HG03066 (cell line): ENCODE results near the gene DOC2B.
"Not testable (repeated sequence)": the region's sequence is repeated elsewhere in the genome, so short reads cannot be mapped to it uniquely, and the experiment has no call there.

ENCODE experiments used
- ATAC-seq: cut with Tn5 transposase; IDR thresholded peaks from one replicate; pipeline ENCODE4 v1.9.1; 2021; ENCODE audit warnings: low read depth; ENCODE audit not compliant: unreplicated experiment

DOC2B gene

GRCh38 chr17:181245-182049 is at the start of gene DOC2B:
Gene DOC2B (minus strand): TSS chr17:181650. CDS start chr17:181479, 171 bp downstream.
- no peak for ATAC-seq

DNA sequence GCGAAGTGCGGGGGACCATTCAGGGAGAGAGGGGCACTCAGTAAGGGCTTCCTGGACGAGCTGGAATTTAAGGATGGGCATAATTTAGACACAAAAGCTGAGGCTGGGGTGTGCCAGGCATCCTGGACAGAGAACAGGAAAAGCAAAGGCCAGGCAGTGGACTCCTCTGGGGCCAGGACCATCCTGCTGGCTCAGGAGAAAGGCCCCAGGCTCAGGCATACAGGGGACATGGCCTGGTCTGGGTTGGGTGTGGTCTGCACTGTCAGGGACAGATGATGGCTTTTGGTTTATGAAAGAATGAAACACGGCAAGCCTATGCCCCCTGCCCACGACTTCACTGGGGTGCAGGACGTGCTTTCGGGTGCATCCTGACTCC is 48.9 kb upstream of the DOC2B start:
- ATAC-seq, result no peak

- no peak for ATAC-seq
These were observed 48.4 kb upstream of the DOC2B start for GRCh38 chr17:229709-230394.

DNA sequence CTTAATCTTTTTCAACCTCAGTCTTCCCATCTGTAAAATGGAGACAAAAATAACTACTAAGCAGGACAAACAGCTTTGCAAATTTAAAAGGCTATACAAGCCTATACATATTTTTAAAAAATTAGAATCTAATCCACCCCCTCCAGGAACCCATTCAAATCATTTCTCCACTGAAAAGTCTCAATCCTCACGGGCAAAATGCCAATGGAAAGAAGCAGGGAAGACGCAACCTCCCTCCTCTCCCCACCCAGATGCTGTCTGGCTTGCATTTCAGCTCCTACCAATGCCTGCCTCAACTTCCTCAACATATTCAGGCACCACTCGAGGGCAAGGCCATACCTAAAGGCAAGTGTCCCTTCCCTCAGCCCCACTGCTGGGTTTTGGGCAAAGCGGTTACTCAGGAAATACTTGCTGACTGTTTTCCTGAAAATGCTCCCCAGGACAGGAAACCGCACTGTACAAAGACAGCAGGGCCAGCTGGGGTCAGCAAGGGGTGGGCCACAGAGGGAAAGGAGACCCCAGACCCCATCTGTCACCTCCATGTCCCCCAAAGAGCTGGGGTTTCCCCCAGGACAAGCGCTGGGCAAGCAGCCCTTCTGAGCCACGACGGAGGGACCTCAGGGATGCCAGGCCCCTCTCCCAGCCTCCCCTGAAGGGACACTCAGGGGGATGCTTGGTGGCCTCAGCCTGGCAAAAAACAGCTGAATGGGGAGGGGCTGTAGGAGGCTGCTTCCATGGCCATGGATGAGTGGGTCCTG is 47.7 kb upstream of the DOC2B start:
- no peak for ATAC-seq

DNA sequence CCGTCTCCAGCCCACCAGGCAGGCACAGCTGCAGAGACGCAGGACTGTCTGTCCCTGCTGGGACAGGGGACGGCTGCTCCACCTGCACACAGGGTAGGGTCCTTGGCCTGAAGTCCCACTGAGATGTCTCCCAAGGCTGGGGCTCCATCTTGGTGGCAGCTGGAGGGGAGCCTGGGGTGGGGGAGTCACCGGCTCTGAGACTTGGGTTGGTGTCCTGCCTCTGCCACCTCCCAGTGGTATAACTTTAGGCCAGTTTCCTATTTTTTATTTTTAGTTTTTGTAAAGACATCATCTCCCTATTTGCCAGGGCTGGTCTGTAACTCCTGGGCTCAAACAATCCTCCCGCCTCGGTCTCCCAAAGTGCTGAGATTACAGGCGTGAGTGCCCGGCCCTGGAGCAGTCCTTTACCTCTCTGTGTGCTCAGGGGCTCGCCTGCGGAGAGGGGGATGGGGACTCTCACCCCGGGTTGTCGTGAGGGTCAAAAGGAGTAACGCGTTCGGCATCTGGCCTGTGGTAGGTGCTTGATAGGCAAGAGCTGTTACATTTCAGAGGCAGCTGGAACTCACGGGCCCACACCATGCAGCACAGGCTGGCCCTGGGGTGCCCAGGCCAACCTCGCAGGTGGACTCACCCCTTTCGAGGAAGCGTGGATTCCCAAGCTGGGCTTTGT is 46.6 kb upstream of the DOC2B start:
- no peak for ATAC-seq

- no peak for ATAC-seq
These were observed 45.9 kb upstream of the DOC2B start for GRCh38 chr17:227078-227945.

GRCh38 chr17:226108-227077 is 44.9 kb upstream of the DOC2B start:
- no peak for ATAC-seq

DNA sequence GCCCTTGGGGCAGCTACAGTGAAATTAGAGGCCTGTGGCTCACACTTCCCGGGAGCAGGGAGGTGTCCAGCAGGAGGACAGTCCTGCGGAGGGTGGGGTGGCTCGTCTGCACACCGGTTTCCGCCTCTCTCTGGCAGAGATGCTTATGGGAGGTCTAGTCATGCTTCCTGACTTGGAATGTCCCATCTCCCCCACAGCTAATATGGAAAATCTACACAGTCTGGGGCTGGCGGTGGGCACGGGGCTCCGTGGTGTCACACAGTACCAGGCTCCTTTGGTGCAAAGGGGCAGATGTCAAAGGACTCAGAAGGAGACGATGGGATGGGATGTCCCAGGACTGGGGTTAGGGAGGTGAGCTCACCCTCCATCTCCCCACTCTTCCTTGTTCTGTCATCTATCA is 44.1 kb upstream of the DOC2B start:
- ATAC-seq, result no peak

DNA sequence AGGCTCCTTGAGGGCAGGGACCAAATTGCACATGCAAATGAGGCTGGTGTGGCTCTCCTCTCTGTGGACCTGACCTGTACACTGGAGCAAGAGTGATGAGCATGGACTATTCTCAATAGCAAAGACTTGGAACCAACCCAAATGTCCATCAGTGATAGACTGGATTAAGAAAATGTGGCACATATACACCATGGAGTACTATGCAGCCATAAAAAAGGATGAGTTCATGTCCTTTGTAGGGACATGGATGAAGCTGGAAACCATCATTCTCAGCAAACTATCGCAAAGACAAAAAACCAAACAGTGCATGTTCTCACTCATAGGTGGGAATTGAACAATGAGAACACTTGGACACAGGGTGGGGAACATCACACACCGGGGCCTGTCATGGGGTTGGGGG is 43.1 kb upstream of the DOC2B start:
- ATAC-seq, result not testable (repeated sequence)

- ATAC-seq, result no peak
These were observed 42.4 kb upstream of the DOC2B start for GRCh38 chr17:223723-224471.

- ATAC-seq, result no peak
These were observed 40.7 kb upstream of the DOC2B start for GRCh38 chr17:222172-222571.

DNA sequence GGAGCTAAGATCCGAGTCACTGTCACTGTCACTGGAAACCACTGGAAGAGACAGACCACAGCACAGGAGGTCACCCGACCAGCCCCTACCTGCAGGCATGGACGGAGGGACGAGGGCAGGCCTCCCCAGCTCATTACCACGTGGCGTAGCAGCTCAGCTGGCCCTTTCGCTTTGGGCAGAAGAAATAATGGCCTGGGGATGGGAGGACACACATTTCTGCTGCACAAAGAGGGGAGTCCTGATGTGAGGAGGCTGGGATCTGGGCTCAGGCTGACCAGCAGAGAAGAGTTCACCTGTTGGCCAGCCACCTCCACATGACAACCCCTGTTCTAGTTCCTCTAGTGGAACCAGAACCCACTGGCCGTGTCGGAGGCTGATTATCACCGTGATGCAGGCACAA is 38.2 kb upstream of the DOC2B start:
- no peak for ATAC-seq

- no peak for ATAC-seq
These were observed 37.1 kb upstream of the DOC2B start for GRCh38 chr17:218432-219110.

- no peak for ATAC-seq
These were observed 35.2 kb upstream of the DOC2B start for GRCh38 chr17:216625-217024.

DNA sequence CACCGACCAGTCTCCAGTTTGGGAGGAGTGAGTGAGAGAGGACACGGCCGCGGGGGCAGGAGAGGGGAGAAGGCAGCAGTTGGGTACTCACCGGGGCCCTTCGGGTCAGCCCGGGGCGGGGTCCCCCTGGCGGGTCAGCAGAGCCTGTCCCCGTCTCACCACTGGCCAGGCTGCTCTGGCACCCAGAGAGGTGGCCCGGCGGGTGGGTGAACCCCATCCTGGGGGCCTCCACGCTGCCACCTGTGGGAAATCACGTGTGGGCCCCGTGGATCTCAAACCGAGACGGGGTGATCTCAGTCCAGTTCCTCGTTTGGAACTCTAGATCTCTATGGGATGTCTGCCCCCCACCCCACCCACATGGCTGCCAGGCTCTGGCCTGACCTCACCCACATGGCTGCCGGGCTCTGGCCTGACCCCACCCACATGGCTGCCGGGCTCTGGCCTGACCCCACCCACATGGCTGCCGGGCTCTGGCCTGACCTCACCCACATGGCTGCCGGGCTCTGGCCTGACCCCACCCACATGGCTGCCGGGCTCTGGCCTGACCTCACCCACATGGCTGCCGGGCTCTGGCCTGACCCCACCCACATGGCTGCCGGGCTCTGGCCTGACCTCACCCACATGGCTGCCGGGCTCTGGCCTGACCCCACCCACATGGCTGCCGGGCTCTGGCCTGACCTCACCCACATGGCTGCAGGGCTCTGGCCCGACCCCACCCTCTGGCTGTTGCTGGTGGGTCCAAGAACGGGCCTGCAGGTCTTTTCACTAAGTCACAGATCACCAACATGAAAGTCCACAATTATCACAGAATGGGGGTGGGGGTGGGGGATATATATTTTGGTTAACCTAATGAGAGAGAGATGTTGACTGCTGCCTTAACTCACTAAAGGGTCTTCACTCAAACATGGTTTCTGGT is 34.4 kb upstream of the DOC2B start:
- not testable (repeated sequence) for ATAC-seq

GRCh38 chr17:214881-215331 is 33.5 kb upstream of the DOC2B start:
- no peak for ATAC-seq
